ENCODE data around the gene JAZF1. TPM values are rescaled to one million over a fixed set of nuclear protein-coding genes. Genes with fewer than 3 reads are reported as not detected.

Gene JAZF1
- polyA plus RNA-seq, 1 experiment = 18.0 TPM

DNA sequence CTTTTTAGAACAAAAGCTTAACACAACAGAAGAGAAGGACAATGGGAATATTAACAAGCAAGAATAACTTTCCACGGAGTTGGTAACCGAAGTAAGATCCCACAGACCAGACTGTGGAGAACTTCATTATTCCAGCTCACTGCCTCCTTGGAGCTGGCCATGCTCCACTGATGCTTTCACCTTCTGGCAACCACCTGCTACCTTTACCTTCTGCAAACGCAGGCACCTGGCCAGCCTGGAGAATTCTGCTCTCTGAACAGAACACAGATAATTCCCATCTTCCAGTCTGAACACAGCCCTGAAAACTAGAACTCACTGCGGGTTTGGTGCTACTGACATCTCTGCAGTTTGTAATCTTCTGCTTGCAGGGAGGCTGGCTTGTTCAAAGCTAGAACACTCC is 66.5 kb downstream of the JAZF1 start:
- Histone ChIP-seq H3K27me3 (ENCODE audit: control insufficient read depth, insufficient read depth, low read length) (no peaks in the 10 kb centered on the region), H3K4me3 (ENCODE audit: low read depth, low read length) (no peak overlapping the region), H3K9me3 (ENCODE audit: control insufficient read depth, insufficient read depth, low read length) (no peaks in the 10 kb centered on the region), H3K27ac (ENCODE audit: low read depth, low read length) (no peak overlapping the region)
- ChIA-PET POLR2A (interaction anchor here (1.3 kb wide), 1 partner anchor 12 kb away, joined by 4 read pairs; no protein-coding TSS in a partner anchor), CTCF (interaction anchor here (0.7 to 1.4 kb wide), 2 partner anchors 16 to 18 kb away, joined by 3 to 4 read pairs; no protein-coding TSS in a partner anchor)
- TF ChIP-seq, protein P1, sequence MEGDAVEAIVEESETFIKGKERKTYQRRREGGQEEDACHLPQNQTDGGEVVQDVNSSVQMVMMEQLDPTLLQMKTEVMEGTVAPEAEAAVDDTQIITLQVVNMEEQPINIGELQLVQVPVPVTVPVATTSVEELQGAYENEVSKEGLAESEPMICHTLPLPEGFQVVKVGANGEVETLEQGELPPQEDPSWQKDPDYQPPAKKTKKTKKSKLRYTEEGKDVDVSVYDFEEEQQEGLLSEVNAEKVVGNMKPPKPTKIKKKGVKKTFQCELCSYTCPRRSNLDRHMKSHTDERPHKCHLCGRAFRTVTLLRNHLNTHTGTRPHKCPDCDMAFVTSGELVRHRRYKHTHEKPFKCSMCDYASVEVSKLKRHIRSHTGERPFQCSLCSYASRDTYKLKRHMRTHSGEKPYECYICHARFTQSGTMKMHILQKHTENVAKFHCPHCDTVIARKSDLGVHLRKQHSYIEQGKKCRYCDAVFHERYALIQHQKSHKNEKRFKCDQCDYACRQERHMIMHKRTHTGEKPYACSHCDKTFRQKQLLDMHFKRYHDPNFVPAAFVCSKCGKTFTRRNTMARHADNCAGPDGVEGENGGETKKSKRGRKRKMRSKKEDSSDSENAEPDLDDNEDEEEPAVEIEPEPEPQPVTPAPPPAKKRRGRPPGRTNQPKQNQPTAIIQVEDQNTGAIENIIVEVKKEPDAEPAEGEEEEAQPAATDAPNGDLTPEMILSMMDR (IDR thresholded peaks at IDR 0.05; ENCODE audit: low read depth, low read length) = no peak
- no peak for DNase-seq (ENCODE audit: low read depth, low spot score)

DNA sequence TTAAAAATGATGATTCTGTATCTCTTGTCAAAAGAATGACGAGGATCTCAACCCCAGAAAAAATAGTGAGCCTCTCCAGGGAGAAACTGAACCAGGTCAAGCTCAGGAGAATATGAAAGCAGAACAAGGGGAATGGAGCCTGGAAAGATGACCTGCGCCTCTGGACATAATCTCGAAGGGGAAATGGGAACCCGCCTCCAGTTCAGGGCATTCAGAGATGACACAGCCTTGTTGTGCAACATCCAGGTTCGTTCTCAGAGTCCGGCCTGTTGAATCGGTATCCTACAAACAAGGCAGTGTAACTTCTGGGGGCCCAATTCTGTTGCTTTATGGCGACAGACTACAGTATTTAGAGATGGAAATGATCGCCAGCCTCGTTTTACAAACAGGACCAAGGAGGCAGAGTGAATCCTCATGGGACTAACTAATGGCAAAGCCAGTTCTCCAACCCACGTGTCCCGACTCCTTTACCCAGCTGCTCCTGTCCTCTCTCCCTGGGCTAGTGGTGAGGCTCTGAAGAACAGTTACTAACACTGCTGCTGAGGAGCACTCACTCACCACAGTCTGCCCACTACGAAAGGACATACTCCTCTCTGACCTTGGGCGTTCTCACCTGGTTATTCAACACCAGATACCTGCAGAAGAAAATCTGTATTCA is 67.6 kb downstream of the JAZF1 start:
- TF ChIP-seq, protein P1 (IDR thresholded peaks at IDR 0.05; ENCODE audit: low read depth, low read length) = no peak
- no peaks in the 10 kb centered on the region for H3K9me3 ChIP-seq (ENCODE audit: control insufficient read depth, insufficient read depth, low read length)
- no peak overlapping the region for H3K27ac ChIP-seq (ENCODE audit: low read depth, low read length)
- H3K27me3 ChIP-seq (ENCODE audit: control insufficient read depth, insufficient read depth, low read length) = no peaks in the 10 kb centered on the region
- ChIA-PET POLR2A (no interaction called here), CTCF (interaction anchor here (0.6 to 1.4 kb wide), 2 partner anchors 17 to 45 kb away, joined by 4 read pairs; no protein-coding TSS in a partner anchor)
- DNase-seq (ENCODE audit: low read depth, low spot score) = no peak
- no peak overlapping the region for H3K4me3 ChIP-seq (ENCODE audit: low read depth, low read length)

DNA sequence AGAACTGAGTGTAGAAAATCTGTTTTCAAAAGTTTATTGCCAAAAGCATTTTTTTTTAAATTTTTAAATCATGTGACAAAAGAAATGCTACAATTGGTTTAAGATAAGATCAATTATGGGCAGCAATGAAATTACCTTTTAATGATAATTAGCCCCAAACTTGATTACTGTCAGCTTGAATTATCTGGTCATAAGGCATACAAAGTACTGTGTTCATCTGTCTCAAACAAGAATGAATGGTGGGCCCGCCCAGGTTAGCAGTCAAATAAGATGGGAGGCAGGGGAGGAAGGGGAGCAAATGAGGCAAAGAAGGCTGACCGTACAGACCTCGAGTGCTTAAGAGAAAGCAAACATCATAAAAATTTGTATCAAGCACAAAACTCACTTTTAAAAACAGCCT is 68.1 kb downstream of the JAZF1 start:
- TF ChIP-seq, protein P1 (IDR thresholded peaks at IDR 0.05; ENCODE audit: low read depth, low read length) = no peak
- no peaks in the 10 kb centered on the region for H3K9me3 ChIP-seq (ENCODE audit: control insufficient read depth, insufficient read depth, low read length)
- no peak overlapping the region for H3K4me3 ChIP-seq (ENCODE audit: low read depth, low read length)
- no peak for DNase-seq (ENCODE audit: low read depth, low spot score)
- CTCF ChIA-PET = no interaction called here
- POLR2A ChIA-PET = no interaction called here
- H3K27me3 ChIP-seq (ENCODE audit: control insufficient read depth, insufficient read depth, low read length) = no peaks in the 10 kb centered on the region
- H3K27ac ChIP-seq (ENCODE audit: low read depth, low read length) = no peak overlapping the region

DNA sequence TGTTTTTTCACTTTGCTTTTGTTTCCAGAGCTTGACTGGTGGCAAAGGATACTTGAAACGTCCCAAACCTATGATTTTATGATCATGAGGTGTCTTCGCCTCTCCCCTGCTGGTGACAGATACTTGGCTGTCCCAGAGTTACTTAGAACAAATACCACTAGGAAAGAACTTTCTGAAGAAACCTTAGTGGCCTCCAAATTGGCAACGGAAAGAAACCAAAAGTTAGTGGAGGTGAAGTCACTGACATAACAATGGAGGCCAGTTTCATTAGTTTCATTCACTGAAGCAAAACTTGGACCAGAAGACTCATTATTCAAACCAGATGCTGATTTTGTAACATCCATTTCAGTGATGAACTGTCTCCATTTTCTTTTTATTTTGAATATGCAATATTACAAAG is 68.6 kb downstream of the JAZF1 start:
- Histone ChIP-seq H3K27ac (ENCODE audit: low read depth, low read length) (no peak overlapping the region), H3K27me3 (ENCODE audit: control insufficient read depth, insufficient read depth, low read length) (no peaks in the 10 kb centered on the region), H3K9me3 (ENCODE audit: control insufficient read depth, insufficient read depth, low read length) (no peaks in the 10 kb centered on the region), H3K4me3 (ENCODE audit: low read depth, low read length) (no peak overlapping the region)
- ChIA-PET POLR2A (no interaction called here), CTCF (no interaction called here)
- TF ChIP-seq, protein P1 (IDR thresholded peaks at IDR 0.05; ENCODE audit: low read depth, low read length) = no peak
- no peak for DNase-seq (ENCODE audit: low read depth, low spot score)

DNA sequence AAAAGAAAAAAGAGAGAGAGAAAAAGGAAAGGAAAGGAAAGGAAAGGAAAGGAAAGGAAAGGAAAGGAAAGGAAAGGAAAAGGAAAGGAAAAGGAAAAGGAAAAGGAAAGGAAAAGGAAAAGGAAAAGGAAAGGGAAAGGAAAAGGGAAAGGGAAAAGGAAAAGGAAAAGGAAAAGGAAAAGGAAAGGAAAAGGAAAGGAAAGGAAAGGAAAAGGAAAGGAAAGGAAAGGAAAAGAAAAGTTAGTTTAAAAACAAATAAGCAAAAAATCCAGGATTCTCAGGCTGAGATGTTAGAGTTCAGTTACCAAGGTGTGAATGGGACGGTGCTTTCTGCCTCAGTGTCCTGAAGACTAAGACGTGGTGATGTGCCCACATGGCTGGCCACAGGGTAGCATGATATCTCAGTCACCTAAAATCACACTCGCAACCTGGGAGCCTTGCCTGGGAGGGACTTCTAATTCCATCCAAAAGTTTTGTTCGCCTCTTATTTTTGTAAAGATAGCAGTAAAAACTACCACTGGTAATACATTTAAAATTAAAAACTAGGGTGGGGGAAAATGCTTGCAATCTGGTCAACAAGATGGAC is 70.1 kb downstream of the JAZF1 start:
- ChIA-PET CTCF (no interaction called here), POLR2A (no interaction called here)
- Histone ChIP-seq H3K27ac (ENCODE audit: low read depth, low read length) (no peak overlapping the region), H3K4me3 (ENCODE audit: low read depth, low read length) (no peak overlapping the region), H3K9me3 (ENCODE audit: control insufficient read depth, insufficient read depth, low read length) (no peaks in the 10 kb centered on the region), H3K27me3 (ENCODE audit: control insufficient read depth, insufficient read depth, low read length) (no peaks in the 10 kb centered on the region)
- TF ChIP-seq, protein P1 (IDR thresholded peaks at IDR 0.05; ENCODE audit: low read depth, low read length) = no peak
- DNase-seq (ENCODE audit: low read depth, low spot score) = no peak

All from AG04450 (cell line).